GM10266 (cell line): ENCODE data around the gene SEL1L.

ENCODE experiments used
- DNase-seq: peaks from one replicate; pipeline ENCODE4 v3.0.0; 2012; ENCODE audit errors: extremely low spot score
- TF ChIP-seq, protein P1 (sequence below): IDR thresholded peaks from 2 replicates; pipeline ENCODE4 v1.5.1; 2012; ENCODE audit warnings: mild to moderate bottlenecking, low read depth; ENCODE audit not compliant: control insufficient read depth, insufficient read depth; ENCODE audit errors: missing control alignments

Gene SEL1L

GRCh38 chr14:81423504-81423903, 110.1 kb downstream of the SEL1L start:
- TF ChIP-seq, protein P1, sequence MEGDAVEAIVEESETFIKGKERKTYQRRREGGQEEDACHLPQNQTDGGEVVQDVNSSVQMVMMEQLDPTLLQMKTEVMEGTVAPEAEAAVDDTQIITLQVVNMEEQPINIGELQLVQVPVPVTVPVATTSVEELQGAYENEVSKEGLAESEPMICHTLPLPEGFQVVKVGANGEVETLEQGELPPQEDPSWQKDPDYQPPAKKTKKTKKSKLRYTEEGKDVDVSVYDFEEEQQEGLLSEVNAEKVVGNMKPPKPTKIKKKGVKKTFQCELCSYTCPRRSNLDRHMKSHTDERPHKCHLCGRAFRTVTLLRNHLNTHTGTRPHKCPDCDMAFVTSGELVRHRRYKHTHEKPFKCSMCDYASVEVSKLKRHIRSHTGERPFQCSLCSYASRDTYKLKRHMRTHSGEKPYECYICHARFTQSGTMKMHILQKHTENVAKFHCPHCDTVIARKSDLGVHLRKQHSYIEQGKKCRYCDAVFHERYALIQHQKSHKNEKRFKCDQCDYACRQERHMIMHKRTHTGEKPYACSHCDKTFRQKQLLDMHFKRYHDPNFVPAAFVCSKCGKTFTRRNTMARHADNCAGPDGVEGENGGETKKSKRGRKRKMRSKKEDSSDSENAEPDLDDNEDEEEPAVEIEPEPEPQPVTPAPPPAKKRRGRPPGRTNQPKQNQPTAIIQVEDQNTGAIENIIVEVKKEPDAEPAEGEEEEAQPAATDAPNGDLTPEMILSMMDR = no peak
- DNase-seq = no peak
